Skin epidermis (tissue), 12 donors: ENCODE measurements around the gene ZMIZ2.
"Not testable (repeated sequence)": the region's sequence is repeated elsewhere in the genome, so short reads cannot be mapped to it uniquely, and the experiment has no call there.

Experiments used
- H3K27ac ChIP-seq, 21 experiments: fragments of 200-600 bp; sonication (generic) in 11 of 21; one replicate each; pipeline ENCODE4 v1.5.0; 2020; ENCODE audit warnings: mild to moderate bottlenecking in 3 of 21, inconsistent platforms in 2 of 21, moderate library complexity in 2 of 21
- H3K4me3 ChIP-seq, 7 experiments: fragments of 200-600 bp; sonication (generic) in 2 of 7; one replicate each; pipeline ENCODE4 v1.5.0; 2020; ENCODE audit warnings: inconsistent platforms in 2 of 7, mild to moderate bottlenecking in 2 of 7, moderate library complexity in 1 of 7

The ZMIZ2 gene

GRCh38 chr7:44767134-44767911, 18.7 kb downstream of the ZMIZ2 start:
- H3K4me3 ChIP-seq = no peak overlapping the region
- peak overlapping the region in 13 of 21 experiments; percentile 29 to 79 (median 66) for H3K27ac ChIP-seq

DNA sequence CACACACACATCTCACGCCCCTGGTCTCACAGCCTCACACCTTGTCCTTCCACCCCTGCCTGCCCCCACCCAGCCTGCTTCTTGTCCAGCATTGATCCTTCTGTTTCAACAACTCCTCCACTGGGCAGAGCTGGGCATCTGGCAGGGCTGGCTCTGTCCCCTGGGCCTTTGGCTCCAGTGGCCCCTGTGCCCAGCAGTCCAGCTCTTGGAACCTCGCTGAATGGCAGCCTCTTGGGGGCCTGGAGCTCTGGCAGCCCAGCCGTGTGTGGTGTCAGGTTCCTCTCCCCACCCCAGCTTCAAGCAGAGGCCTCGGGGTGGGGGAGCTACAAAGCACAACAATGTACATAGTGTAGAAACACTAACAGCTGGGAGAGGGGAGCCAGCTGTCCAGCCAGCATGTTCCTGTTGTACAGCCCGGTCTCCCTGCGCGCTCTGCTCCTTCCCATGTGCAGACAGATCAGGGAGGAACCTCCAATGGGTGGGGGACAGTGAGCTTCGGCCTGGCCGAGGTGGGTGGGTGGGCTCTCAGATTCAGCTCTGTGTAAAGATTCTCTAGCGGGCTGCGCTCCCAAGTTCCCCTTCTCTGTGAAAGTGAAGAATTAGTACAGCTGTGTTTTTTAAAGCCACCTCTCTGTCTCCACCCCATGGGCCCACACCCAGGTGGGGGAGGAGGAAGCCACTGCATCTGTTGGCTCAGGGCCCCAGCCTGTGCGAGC, 19.4 kb downstream of the ZMIZ2 start:
- H3K27ac ChIP-seq = peak overlapping the region in 17 of 21 experiments; percentile 1 to 79 (median 61)
- no peak overlapping the region for H3K4me3 ChIP-seq

DNA sequence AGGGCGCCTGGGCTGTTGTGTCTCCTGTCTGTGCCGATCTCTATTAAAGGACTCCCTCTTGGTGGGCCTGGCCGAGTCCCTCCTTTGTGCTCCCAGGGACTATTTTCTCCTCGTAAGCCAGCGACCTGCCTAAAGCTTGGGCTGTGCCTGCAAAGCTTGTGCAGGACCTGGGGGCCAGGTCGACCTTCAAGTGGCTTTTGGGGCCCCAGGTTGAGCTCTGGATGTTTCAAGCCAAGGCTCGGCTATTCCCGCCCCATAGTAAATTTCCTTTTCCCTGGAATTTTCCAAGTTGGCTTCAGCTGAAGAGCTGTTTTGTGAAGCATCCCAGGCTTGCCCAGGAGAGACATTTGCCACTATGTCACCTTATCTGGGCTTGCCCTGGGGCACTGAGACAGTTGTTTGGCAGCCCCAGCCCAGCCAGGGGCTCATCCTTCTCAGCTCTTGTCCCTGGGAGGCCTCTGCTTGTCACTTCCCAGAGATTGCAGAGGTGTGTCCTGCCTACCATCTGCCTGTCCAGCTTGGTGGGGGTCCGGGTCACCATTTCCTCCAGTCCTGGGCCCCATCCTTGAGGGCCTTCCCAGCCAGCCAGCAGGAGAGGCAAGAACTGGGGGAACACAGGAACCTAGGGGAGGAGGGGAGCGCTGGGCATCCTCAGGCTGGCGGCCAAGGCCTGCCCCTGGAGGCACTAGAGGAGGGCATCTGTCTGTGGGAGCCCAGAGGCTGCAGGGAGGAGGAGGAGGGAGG, 20.2 kb downstream of the ZMIZ2 start:
- Histone ChIP-seq H3K27ac (peak overlapping the region in 15 of 21 experiments; percentile 1 to 79 (median 62)), H3K4me3 (no peak overlapping the region)

DNA sequence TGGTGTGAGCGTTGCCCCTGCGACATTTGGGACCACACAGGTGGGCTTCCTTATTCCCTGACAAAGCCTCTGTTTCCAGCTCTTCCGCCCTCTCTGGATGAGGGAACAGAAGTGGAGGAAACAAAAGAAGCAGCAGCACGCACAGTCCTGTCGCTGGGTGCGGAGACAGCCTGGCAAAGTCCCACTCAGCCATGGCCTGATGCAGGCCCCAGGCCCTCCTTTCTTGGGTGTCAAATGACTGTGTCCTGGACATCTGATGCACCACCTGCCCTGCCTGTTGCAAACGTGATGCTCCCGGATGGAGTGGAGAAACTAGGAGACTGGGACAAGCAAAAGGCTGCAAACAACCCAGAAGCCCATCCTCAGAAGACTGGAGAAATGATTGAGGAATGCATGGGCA, 20.7 kb downstream of the ZMIZ2 start:
- Histone ChIP-seq H3K4me3 (no peak overlapping the region), H3K27ac (peak overlapping the region in 12 of 21 experiments; percentile 8 to 79 (median 64))

- Histone ChIP-seq H3K4me3 (no peak overlapping the region), H3K27ac (peak overlapping the region in 10 of 21 experiments; percentile 8 to 79 (median 55))
Measured at GRCh38 chr7:44769776-44770294, 21.2 kb downstream of the ZMIZ2 start.

DNA sequence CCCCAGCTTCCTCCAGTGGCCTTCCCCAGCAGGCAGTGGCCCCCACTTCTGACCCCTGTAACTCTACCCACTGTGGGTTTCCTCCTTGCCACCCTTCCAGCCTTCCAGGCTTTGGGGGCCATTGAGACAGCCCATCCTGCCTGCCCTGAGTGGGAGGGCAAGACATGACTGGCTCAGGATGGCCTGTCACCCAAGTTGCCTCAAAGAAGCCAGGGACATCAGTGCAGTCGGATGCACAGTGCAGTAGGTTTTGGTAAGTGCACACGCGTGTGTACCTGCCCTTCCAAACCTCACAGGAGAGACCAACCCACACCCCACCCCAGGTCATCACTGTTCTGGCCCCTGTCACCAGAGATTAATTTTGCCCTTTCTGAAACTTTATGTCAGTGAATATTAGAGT, 22.7 kb downstream of the ZMIZ2 start:
- no peak overlapping the region for H3K4me3 ChIP-seq
- no peak overlapping the region for H3K27ac ChIP-seq

- H3K4me3 ChIP-seq = no peak overlapping the region
- H3K27ac ChIP-seq = no peak overlapping the region
Measured at GRCh38 chr7:44772440-44772839, 23.8 kb downstream of the ZMIZ2 start.

DNA sequence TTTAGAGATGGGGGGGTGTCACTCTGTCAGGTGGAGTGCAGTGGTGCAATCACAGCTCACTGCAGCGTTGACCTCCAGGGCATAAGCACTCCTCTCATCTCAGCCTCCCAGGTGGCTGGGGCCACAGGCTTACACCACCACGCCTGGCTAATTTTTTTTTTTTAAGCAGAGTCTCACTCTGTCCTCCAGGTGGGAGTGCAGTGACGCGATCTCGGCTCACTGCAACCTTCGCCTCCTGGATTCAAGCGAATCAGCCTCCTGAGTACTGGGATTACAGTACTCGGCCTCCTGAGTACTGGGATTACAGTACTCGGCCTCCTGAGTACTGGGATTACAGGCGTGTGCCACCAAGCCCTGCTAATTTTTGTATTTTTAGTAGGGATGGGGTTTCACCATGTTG, 24.2 kb downstream of the ZMIZ2 start:
- no peak overlapping the region for H3K4me3 ChIP-seq
- H3K27ac ChIP-seq = no peak overlapping the region

- H3K4me3 ChIP-seq, H3K27ac ChIP-seq: not testable (repeated sequence)
Measured at GRCh38 chr7:44774486-44774885, 25.8 kb downstream of the ZMIZ2 start.

GRCh38 chr7:44775383-44776107, 26.9 kb downstream of the ZMIZ2 start:
- no peak overlapping the region for H3K4me3 ChIP-seq

GRCh38 chr7:44776211-44776610, 27.6 kb downstream of the ZMIZ2 start:
- H3K4me3 ChIP-seq = no peak overlapping the region
- H3K27ac ChIP-seq = no peak overlapping the region

More at GRCh38 chr7:44775383-44776107, 26.9 kb downstream of the ZMIZ2 start:
- no peak overlapping the region for H3K27ac ChIP-seq

DNA sequence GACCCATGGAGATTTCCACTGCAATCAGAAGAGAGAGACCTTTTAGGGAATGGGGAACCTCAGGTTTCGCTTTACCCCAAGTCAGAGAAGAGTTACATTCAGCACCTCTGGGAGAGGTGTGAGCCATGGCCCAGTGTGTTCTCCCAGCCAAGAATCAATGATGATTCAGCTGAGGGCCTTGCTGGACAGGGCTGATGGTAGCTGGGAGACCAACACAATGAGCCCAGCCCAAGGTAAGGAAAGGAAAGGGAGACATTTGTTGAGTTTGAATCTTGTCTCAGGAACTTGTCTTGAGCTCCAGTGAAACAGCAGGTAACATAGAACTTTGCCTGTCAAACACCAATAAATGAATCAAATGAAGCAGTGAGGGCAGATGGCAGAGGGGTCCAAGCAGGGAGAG, 33.8 kb downstream of the ZMIZ2 start:
- H3K4me3 ChIP-seq = no peak overlapping the region
- H3K27ac ChIP-seq = no peak overlapping the region

DNA sequence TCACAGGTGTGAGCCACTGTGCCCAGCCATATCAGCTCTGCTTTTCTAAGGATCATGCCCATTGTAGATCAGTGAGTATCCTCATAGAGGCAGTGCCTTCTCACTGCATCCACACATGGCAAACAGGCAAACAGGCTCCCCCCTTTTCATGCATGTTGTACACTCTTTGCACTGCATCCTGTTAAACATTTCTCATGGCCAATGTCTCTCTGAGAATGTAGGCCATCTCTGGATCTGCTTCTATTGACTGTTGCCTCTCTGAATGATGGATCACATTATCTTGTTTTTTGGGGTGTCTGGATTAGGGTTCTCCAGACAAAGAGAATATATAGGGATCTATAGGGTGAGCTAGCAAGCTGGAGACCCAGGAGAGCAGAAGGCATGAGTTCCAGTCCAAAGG, 34.8 kb downstream of the ZMIZ2 start:
- Histone ChIP-seq H3K4me3 (no peak overlapping the region), H3K27ac (no peak overlapping the region)

GRCh38 chr7:44784364-44784763, 35.7 kb downstream of the ZMIZ2 start:
- Histone ChIP-seq H3K27ac (no peak overlapping the region), H3K4me3 (no peak overlapping the region)

DNA sequence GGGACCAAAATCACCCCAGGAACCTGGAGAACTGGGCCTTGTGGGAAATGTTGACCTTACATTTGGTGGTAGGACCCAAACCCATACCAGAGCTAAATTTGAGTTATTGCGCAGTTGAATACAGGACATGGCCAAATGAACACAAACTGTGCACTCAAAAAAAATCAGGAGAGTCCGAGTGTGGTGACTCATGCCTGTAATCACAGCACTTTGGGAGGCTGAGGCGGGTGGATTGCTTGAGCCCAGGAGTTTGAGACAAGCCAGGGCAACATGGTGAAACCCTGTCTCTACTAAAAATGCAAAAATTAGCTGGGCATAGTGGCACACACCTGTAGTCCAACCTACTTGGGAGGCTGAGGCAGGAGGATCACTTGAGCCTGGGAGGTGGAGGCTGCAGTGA, 36.6 kb downstream of the ZMIZ2 start:
- H3K4me3 ChIP-seq, H3K27ac ChIP-seq: not testable (repeated sequence)

DNA sequence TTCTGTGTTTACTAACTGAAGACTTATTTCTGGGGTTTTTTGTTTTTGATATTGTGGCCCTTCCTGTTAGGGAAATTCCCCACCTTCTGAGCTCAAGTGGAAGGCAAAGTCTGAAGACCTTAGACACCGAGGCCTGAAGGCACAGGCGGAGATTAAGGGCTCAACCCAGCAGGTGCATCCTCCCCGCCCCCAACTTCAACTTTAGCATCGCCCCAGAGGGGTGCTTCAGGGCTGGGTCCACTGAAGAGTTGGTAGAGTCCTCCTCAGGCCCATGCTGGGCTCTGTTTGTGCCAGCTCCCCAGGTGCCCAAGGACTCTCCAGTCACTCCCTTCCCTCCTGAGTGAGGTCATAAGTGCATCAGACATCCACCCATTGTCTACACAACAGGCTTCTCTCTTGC, 38.4 kb downstream of the ZMIZ2 start:
- no peak overlapping the region for H3K4me3 ChIP-seq
- H3K27ac ChIP-seq = no peak overlapping the region

DNA sequence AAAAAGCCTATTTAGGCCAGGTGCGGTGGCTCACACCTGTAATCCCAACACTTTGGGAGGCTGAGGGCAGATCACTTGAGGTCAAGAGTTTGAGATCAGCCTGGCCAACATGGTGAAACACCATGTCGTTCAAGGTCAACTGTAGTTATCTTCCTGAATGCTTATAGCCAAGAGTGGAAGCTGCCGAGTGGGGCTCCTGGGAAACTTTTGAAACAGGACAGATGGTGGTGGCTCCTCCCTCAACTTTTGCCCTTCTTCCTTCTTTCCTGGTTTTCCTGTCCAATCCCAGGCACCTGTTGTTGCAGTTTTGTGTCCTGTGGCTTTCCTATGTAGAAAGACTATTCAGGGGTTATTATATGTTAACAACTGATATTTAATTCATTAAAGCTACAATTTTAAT, 39.1 kb downstream of the ZMIZ2 start:
- H3K27ac ChIP-seq = no peak overlapping the region

DNA sequence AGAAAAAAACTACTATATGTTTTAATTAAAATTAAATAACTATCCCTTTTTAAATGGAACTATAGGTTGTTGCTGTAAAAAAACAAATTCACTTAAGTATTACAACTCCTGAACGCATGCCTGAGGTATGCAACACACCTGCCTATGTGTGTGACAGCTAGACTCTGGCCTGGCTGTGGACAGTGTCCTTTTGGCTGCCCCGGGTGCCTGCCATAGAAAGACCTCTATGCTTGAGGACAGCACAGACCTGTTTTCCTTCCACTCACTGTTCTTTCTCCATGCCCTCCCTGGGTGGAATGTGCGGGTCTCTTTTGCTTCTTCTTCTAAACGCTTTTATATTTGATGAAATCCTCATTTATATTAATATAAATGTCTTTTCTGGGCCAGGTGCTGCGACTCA, 41.3 kb downstream of the ZMIZ2 start:
- no peak overlapping the region for H3K4me3 ChIP-seq
- H3K27ac ChIP-seq = no peak overlapping the region

More for the DNA sequence above, 39.1 kb downstream of the ZMIZ2 start:
- H3K4me3 ChIP-seq = no peak overlapping the region
